Motor neuron (in vitro differentiated cells): ENCODE results near the gene PORCN. TPM values are rescaled to one million over a fixed set of nuclear protein-coding genes. Genes with fewer than 3 reads are reported as not detected.

Experiments
- ATAC-seq, 8 experiments: fragments of 200-7000 bp; cut with Tn5 transposase; replicated peaks in 6 of 8; 2 replicates each; pipeline ENCODE4 v1.8.0; 2021; ENCODE audit warnings: mild to moderate bottlenecking in 8 of 8, moderate library complexity in 8 of 8
- H3K27ac ChIP-seq, 2 donors: fragments of 250-450 bp; sonication (Bioruptor Pico); 2 replicates each; pipeline ENCODE4 v1.9.0; 2021; ENCODE audit warnings: antibody characterized with exemption in 2 of 2, mild to moderate bottlenecking in 2 of 2, moderate library complexity in 1 of 2
- H3K4me1 ChIP-seq, 2 donors: fragments of 250-450 bp; sonication (Bioruptor Pico); replicated peaks in 1 of 2; 2 replicates each; pipeline ENCODE4 v1.6.1; 2021; ENCODE audit warnings: antibody characterized with exemption in 2 of 2, mild to moderate bottlenecking in 2 of 2, moderate library complexity in 1 of 2
- H3K4me3 ChIP-seq, 5 donors: fragments of 250-450 bp; sonication (Bioruptor Pico); 2 replicates each; pipeline ENCODE4 v1.9.0; 2021; ENCODE audit warnings: antibody characterized with exemption in 5 of 5, mild to moderate bottlenecking in 5 of 5, moderate library complexity in 4 of 5
- WGBS, 10 experiments: fragments of 450-650 bp; shearing (Covaris generic); methylation state at CpG; one replicate each; pipeline ENCODE4 v1.0.0; 2022; 5-methylcytosine and 5-hydroxymethylcytosine counted together
- in situ Hi-C, 9 experiments: fragments of 400-800 bp; cut with MboI; loops; one replicate each; pipeline ENCODE4 v1.15.0; 2021; ENCODE audit warnings: low sequenced_read_pairs in 9 of 9, low pct_unique_long_range_greater_than_20kb in 2 of 9; ENCODE audit not compliant: unreplicated experiment in 9 of 9
- total RNA-seq, 8 experiments: library from RNA; unstranded; fragments of 300-600 nt; gene quantifications; 2 replicates each; pipeline versions ENCODE4 v1.2.3 to v1.2.4, GENCODE V29; 2022

The PORCN gene
- total RNA-seq, 8 experiments from 2014 or later = 7.7 to 19.5 (median 14.2) TPM

DNA sequence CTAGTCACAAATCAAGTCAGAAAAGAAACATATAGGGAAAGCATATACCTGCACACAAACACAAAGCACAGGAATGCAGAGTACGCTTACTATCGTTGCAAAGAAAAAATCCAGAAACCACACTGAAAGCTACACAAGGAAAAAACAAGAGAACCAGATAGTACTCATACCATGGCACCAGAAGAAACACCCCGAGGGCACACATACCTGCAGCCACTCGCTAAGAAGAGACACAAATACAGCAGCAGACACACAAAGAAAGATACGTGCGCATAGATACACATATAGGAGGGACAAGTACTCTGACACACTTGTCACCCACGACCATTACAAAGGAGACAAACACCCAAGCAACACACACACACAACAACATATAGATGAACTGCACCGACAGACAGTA is 37.3 kb upstream of the PORCN start:
- Histone ChIP-seq H3K4me3 (no peak overlapping the region), H3K4me1 (peaks cover 4 to 29% of the 10 kb centered on the region in 2 donors), H3K27ac (no peak overlapping the region)
- ATAC-seq = no peak
- WGBS, 10 experiments = 53 to 100% methylated on average over 2 to 5 of the region's 8 CpGs; no CpG with 5 or more reads in 8 of the 10 experiments
- in situ Hi-C loops = no loop called here

DNA sequence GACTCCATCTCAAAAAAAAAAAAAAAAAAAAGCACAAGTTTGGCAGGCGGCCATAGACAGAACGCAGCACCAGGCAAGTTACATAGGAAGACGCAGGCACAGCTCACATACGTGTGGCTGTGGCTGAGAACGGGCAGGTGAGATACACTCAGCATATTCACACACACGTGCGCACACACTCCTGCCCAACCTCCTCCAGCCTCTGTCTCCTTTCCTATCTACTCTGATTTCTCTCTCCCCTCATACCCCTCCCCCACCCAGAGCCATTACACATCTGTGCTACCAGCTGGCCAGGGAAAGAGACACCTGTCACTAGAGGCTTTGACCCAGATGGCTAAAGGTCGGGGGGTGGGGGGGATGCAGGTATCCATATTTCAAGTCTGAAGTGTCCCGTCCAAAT is 36.6 kb upstream of the PORCN start:
- no peak overlapping the region for H3K4me3 ChIP-seq
- no peak for ATAC-seq
- in situ Hi-C loops = no loop called here
- peaks cover 4 to 29% of the 10 kb centered on the region in 2 donors for H3K4me1 ChIP-seq
- H3K27ac ChIP-seq = no peak overlapping the region
- no CpG with 5 or more reads among the region's 9 CpGs for WGBS, 10 experiments

- no peak overlapping the region for H3K4me3 ChIP-seq
- ATAC-seq = no peak
- no peak overlapping the region for H3K27ac ChIP-seq
- in situ Hi-C loops = no loop called here
- H3K4me1 ChIP-seq = peaks cover 0 to 24% of the 10 kb centered on the region in 2 donors
- WGBS, 10 experiments = 12 to 83% (median 37%) methylated on average over 1 to 8 of the region's 12 CpGs; no CpG with 5 or more reads in 4 of the 10 experiments
Measured at GRCh38 chrX:48472851-48473703, 35.7 kb upstream of the PORCN start.

GRCh38 chrX:48473704-48473990 is 35.1 kb upstream of the PORCN start:
- H3K27ac ChIP-seq = no peak overlapping the region
- no peak overlapping the region for H3K4me3 ChIP-seq
- in situ Hi-C loops = no loop called here
- no peak for ATAC-seq
- H3K4me1 ChIP-seq = peaks cover 0 to 24% of the 10 kb centered on the region in 2 donors
- WGBS, 10 experiments = 0% methylated on average over 2 of the region's 9 CpGs; no CpG with 5 or more reads in 9 of the 10 experiments

DNA sequence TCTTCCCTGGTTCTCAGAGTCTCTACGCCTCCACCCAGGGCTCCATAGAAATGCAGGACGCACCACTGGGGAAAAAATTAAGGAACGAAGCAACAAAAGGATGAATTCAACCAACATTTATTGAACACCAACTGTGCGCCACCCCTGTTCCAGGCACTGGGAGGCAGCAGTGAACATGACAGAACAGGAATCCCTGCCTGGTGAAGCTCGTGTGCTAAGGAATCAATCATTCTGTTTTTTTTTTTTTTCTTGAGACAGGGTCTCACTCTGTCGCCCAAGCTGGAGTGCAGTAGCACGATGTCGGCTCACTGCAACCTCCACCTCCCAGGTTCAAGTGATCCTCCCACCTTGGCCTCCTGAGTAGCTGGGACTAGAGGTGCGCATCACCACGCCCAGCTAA is 34.7 kb upstream of the PORCN start:
- WGBS, 10 experiments = 0 to 44% (median 0%) methylated on average over 1 to 4 of the region's 10 CpGs; no CpG with 5 or more reads in 7 of the 10 experiments
- in situ Hi-C loops = no loop called here
- Histone ChIP-seq H3K4me3 (no peak overlapping the region), H3K4me1 (peaks cover 0 to 20% of the 10 kb centered on the region in 2 donors), H3K27ac (no peak overlapping the region)
- ATAC-seq = peak in 3 of 8 experiments; percentile 16 to 25 (median 24)

DNA sequence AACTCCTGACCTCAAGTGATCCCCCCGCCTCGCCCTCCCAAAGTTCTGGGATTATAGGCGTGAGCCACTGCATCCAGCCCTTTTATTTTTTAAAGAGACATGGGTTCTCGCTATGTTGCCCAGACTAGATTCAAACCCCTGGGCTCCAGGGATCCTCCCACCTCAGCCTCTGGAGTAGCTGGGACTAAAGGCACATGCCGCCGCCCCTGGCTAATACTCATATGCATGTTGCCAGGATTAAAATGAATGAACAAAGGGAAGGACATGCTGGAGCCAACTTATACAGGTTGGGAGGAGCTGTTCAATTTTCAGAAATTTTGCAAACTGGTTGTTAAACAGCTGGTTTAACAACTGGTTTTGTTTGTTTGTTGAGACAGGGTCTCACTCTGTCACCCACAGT is 34.2 kb upstream of the PORCN start:
- Histone ChIP-seq H3K4me1 (peaks cover 0 to 19% of the 10 kb centered on the region in 2 donors), H3K27ac (no peak overlapping the region), H3K4me3 (no peak overlapping the region)
- in situ Hi-C loops = no loop called here
- WGBS, 10 experiments = 33% methylated on average over 1 of the region's 6 CpGs; no CpG with 5 or more reads in 9 of the 10 experiments
- no peak for ATAC-seq

DNA sequence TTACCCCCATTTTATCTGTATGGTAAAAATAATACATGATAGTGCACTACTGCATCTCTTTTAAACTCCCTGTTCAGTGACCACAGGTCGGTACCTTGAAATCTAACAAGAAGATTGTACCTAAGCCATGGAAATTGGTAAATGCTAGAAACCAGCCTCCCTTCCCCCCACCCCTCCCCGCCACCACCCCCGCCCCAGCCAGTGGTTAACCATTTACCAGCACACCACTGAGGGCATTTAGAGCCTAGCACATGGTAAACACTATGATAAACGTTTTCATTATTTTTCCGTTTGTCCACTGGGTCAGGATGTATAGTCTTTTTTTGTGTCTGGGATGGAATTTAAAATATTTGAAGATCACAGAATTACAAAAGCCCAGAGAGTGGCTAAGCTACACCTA is 33.5 kb upstream of the PORCN start:
- ATAC-seq = no peak
- Histone ChIP-seq H3K4me1 (peaks cover 0 to 19% of the 10 kb centered on the region in 2 donors), H3K27ac (peak overlapping the region in 1 of 2 donors; percentile 21), H3K4me3 (peak overlapping the region; percentile 48 to 100 (median 77))
- WGBS, 10 experiments = no CpG with 5 or more reads among the region's 5 CpGs
- in situ Hi-C loops = loop anchor here in 1 of 9 experiments (25.0 kb wide), 1 partner anchor 388 kb away; no protein-coding TSS in a partner anchor

DNA sequence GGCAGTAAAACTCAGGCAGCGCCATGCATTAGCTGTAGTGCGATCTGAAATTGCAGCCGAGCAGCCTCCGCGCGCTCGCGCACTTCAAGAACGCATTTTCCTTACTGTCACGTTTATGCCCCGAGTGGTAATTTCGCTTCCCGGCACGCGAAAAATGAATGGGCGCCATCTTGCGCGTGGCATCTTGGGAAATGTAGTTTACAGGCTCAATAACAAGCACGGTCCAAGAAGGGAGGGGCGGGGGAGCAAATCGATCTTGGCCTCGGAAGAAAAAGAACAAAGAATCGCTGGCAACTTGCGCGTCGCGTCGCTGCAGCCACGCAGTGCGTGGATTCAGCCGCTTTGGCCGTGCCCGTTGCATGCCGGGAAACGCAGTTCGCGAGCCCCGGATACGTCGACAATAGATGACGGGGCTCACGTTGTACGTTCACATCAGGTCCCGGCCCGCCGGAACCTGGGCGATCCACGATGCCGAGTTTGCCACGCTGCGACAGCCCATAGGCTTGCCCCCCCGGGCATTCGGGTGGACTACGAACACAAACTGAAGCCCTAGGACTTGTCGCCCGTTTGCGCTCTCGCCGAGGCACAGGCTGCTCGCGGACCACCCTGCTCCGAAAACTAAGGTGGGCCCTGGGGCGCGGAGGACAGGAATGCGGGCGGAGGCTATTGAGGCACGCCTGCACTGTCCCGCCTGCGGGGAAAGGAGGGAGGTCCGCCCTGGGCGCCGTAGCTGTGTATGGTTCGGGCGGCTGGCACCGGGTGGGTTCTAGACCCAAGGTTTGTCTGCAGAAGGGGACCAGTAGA is 32.8 kb upstream of the PORCN start, which contains the start of gene FTSJ1:
Gene FTSJ1 (plus strand): TSS at position 426 of the 804 bp plus-strand sequence. CDS start 1,849 bp downstream, outside the sequence.
- Histone ChIP-seq H3K27ac (peak within 1 kb of the TSS; percentile 80 to 86), H3K4me3 (peak within 1 kb of the TSS; percentile 48 to 100 (median 77)), H3K4me1 (peaks cover 0 to 19% of the 10 kb centered on the region in 2 donors)
- peak; percentile 90 to 97 (median 94) for ATAC-seq
- 0 to 35% (median 0%) methylated on average over 3 to 36 of the region's 75 CpGs; no CpG with 5 or more reads in 7 of the 10 experiments for WGBS, 10 experiments
- in situ Hi-C loops = loop anchor here in 1 of 9 experiments (25.0 kb wide), 1 partner anchor 389 kb away; no protein-coding TSS in a partner anchor

GRCh38 chrX:48476919-48477318 is 31.9 kb upstream of the PORCN start:
- WGBS, 10 experiments = 6 to 94% (median 39%) methylated on average over 1 to 4 of the region's 4 CpGs; no CpG with 5 or more reads in 3 of the 10 experiments
- in situ Hi-C loops = loop anchor here in 1 of 9 experiments (25.0 kb wide), 1 partner anchor 390 kb away; no protein-coding TSS in a partner anchor
- no peak for ATAC-seq
- peak overlapping the region; percentile 48 to 100 (median 77) for H3K4me3 ChIP-seq
- peaks cover 0 to 19% of the 10 kb centered on the region in 2 donors for H3K4me1 ChIP-seq
- peak overlapping the region in 1 of 2 donors; percentile 86 for H3K27ac ChIP-seq

- Histone ChIP-seq H3K4me1 (peaks cover 0 to 13% of the 10 kb centered on the region in 2 donors), H3K27ac (no peak overlapping the region), H3K4me3 (no peak overlapping the region)
- ATAC-seq = no peak
- in situ Hi-C loops = loop anchor here in 1 of 9 experiments (25.0 kb wide), 1 partner anchor 391 kb away; no protein-coding TSS in a partner anchor
- WGBS, 10 experiments = 80% methylated on average over 2 of the region's 19 CpGs; no CpG with 5 or more reads in 9 of the 10 experiments
Measured at GRCh38 chrX:48477960-48478755, 30.6 kb upstream of the PORCN start.

DNA sequence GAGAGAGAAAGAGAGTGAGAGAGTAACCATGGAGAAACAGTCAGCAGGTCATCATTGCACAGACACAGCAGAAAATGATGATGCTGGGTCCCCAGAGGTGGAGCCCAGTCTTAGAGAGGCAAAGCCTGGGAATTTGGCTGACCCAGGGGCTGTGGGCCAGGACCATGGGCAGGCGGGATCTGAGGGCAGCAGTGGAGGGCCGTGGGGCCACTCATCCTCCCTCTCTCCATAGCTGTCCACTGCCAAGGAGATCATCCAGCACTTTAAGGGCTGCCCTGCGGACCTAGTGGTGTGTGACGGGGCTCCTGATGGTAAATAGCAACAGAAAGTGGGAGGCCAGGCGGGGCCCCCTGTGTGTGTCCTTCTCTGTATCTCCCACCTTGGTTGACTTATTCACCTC is 30.0 kb upstream of the PORCN start:
- no peak for ATAC-seq
- Histone ChIP-seq H3K4me3 (no peak overlapping the region), H3K4me1 (peaks cover 0 to 8% of the 10 kb centered on the region in 2 donors), H3K27ac (no peak overlapping the region)
- WGBS, 10 experiments = 48% methylated on average over 4 of the region's 5 CpGs; no CpG with 5 or more reads in 9 of the 10 experiments
- in situ Hi-C loops = loop anchor here in 1 of 9 experiments (25.0 kb wide), 1 partner anchor 392 kb away; no protein-coding TSS in a partner anchor

DNA sequence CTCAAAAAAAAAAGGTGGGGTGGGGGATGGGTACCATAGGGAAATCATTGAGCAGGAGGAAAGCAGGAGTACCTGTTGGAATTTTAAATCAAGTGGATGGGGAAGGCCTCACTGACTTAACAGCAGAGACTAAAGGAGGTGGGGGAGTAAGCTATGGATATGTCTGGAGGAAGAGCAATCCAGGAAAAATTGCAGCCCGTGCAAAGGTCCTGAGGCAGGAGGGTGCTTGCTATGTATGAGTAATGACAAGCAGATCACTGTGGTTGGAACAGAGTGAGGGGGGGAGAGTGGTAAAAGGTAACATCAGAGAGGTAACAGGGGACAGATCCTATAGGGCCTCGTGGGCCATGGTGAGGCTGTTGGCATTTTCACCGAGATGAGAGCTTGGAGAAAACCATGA is 28.6 kb upstream of the PORCN start:
- 51 to 100% (median 92%) methylated on average over 1 to 3 of the region's 3 CpGs; no CpG with 5 or more reads in 6 of the 10 experiments for WGBS, 10 experiments
- ATAC-seq = no peak
- Histone ChIP-seq H3K4me1 (no peaks in the 10 kb centered on the region), H3K27ac (no peak overlapping the region), H3K4me3 (no peak overlapping the region)
- in situ Hi-C loops = loop anchor here in 1 of 9 experiments (25.0 kb wide), 1 partner anchor 393 kb away; no protein-coding TSS in a partner anchor
